Activated CD4-positive, alpha-beta T cell treated with anti-CD3 and anti-CD28 coated beads, Interleukin-2, Interleukin-6, amounts not matched to agents 100 ng/mL and 50 ng/mL, durations not matched to agents 16 hours and 8 hours (primary cell): ENCODE data around the gene PSG2.
"Not testable (repeated sequence)": the region's sequence is repeated elsewhere in the genome, so short reads cannot be mapped to it uniquely, and the experiment has no call there.

Source experiments
- DNase-seq: peaks from one replicate; pipeline ENCODE4 v3.0.0-alpha.2; 2020

Gene PSG2

GRCh38 chr19:43062418-43062817 lies 20.1 kb downstream of the PSG2 start:
- not testable (repeated sequence) for DNase-seq

DNA sequence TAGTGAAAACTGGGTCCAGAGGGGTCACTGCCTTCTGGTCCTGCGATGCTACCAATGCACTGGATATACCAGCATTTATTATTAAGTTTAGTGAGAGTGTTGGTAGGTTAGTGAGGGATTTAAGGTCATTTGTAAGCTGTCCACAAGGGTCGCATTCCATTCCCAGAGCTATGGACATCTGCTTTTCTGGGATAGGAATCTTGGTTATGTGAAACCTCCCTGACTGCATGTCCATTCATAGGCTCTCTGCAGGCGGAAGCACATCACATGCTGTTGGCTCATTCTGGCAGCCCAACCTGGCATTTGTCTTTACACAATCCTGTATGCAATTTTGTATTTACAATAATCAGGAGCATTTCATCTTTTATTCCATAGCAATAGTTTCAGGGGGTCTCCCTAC lies 21.2 kb downstream of the PSG2 start:
- not testable (repeated sequence) for DNase-seq

DNA sequence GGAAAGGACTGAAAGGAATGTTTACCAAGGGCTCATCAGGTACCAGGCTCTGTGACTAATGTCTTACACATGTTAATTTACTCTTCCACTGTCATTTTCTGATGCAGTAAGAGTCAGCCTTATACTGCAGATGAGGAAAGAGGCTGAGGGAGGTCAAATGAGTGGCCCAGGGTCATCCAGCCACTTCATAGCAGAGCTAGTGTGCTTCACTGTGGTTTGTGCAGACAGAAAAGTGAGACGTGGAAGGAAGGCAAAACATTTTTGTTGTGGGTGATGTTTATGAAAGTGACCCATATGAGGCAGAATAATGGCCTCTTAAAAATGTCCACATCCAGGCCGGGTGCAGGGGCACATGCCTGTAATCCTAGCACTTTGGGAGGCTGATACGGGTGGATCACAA lies 22.2 kb downstream of the PSG2 start:
- not testable (repeated sequence) for DNase-seq

GRCh38 chr19:43059482-43059881 lies 23.0 kb downstream of the PSG2 start:
- DNase-seq = not testable (repeated sequence)

DNA sequence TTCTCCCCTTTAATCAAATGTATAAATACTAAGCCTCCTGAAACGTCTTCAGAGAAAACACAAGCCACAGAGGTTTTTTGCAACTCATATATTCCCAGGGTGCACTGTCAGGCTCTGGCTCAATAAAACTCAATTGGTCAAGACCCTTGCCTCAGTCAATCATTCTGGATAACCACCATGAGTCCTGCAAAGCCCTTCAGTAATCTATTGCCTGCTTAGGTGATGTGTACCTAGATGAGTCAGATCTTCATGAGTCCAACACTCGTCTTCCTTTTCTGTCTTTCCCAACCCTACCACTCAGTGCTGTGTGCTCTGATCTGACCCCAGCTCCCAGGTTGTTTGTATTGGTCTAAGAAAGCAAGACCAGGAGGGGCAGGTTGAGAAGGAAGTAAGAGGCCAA lies 24.1 kb downstream of the PSG2 start:
- not testable (repeated sequence) for DNase-seq

DNA sequence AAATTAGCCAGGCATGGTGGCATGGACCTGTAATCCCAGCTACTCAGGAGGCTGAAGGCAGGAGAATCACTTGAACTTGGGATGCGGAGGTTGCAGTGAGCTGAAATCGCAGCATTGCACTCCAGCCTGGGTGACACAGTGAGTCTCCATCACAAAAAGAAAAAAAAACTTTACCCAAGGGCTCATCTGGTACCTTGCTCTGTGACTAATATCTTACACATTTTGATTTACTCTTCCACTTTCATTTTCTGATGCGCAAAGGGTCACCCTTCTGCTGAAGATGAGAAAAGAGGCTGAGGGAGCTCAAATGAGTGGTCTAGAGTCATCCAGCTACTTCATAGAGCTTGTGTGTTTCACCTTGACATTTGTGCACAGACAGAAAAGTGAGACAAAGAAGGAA lies 34.5 kb downstream of the PSG2 start:
- DNase-seq = not testable (repeated sequence)

DNA sequence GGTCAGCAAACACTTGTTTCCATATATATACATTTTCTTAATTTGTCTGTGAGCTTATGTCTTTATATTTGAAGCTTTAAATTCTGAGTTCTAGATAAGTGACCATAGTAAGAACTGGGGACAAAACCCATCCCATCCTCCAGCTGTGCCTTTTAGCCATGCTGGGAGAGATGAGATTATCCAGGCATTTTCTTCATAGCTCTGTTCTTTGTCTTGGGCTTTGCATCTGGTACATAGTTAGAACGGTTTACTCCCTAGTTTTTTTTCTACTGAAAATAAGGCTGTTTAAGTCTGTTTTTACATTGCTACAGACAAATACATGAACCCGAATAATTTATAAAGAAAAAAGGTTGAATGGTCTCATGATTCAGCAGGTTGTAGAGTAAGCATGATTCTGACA lies 35.9 kb downstream of the PSG2 start:
- not testable (repeated sequence) for DNase-seq

GRCh38 chr19:43043492-43044180 lies 38.9 kb downstream of the PSG2 start:
- not testable (repeated sequence) for DNase-seq

- DNase-seq = not testable (repeated sequence)
Measured at GRCh38 chr19:43031645-43032044, 50.9 kb downstream of the PSG2 start.

DNA sequence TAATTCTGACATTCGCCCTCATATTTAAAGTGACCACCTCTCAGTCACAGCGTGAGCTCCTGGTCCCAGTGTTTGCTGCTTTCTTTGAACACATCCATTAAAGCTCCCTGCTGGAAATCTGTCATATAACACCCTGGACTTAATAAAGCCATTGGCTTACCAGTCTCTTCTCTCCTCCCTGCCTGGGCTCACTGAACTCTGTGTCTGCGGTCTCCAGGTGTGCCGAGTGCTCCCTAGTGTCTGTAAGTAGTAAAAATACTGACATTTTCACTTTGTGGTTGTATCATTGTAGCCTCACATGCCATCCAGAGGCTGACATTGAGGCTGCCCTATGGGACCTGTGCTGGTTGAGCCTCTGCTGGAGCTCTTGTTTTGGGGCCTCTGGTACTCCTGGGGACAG lies 53.6 kb downstream of the PSG2 start:
- no peak for DNase-seq

DNA sequence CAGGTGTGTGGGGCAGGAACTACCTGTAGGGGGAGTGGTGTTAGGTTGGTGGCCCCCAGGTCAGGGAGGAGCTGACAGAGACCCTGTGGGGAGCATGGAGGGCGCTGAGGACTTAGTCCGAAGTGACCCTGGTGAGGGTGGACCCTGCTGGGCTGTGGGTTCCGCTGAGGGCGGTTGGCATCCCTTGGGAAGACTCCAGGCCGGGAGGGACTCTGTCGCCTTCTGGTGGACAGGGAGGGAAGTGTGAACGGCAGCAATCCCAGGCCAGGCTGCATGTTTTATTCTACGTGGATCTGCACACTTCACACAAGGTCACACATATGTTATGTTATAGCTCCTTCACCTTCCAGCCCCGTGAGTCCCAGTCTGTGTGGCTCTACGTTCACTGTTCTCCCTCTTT lies 54.5 kb downstream of the PSG2 start:
- not testable (repeated sequence) for DNase-seq

- not testable (repeated sequence) for DNase-seq
Measured at GRCh38 chr19:43027061-43027460, 55.4 kb downstream of the PSG2 start.

GRCh38 chr19:43026369-43026768 lies 56.1 kb downstream of the PSG2 start, which contains the start of gene PSG11:
PSG11 (minus strand) TSS chr19:43026469; CDS start chr19:43026372, 97 bp downstream.
- not testable (repeated sequence) for DNase-seq

- DNase-seq = not testable (repeated sequence)
Measured at GRCh38 chr19:43022098-43022497, 60.4 kb downstream of the PSG2 start.

GRCh38 chr19:43021629-43022028 lies 60.9 kb downstream of the PSG2 start:
- not testable (repeated sequence) for DNase-seq

GRCh38 chr19:43019588-43019987 lies 62.9 kb downstream of the PSG2 start:
- DNase-seq = not testable (repeated sequence)
